NOMO-1 treated with dmso at 0.1 percent for 144 hours (cell line): ENCODE measurements around the gene NACC2.

Source experiments
- DNase-seq: peaks from one replicate; lab custom pipeline; 2025; ENCODE audit not compliant: unreplicated experiment; lab: John Stamatoyannopoulos, UW

The NACC2 gene

GRCh38 chr9:135998410-135999071 is 96.5 kb downstream of the NACC2 start:
- DNase-seq, result no peak

GRCh38 chr9:135998016-135998380 is 97.1 kb downstream of the NACC2 start:
- no peak for DNase-seq

- DNase-seq, result no peak
Measured at GRCh38 chr9:135997090-135998015, 97.7 kb downstream of the NACC2 start.

GRCh38 chr9:135995816-135996215 is 99.3 kb downstream of the NACC2 start:
- no peak for DNase-seq

- no peak for DNase-seq
Measured at GRCh38 chr9:135994501-135995192, 100.4 kb downstream of the NACC2 start.

- no peak for DNase-seq
Measured at GRCh38 chr9:135993765-135994500, 101.2 kb downstream of the NACC2 start.

- DNase-seq, result no peak
Measured at GRCh38 chr9:135993409-135993742, 101.7 kb downstream of the NACC2 start.

GRCh38 chr9:135992486-135993408 is 102.3 kb downstream of the NACC2 start:
- DNase-seq, result peak; percentile 96

GRCh38 chr9:135991771-135992170 is 103.3 kb downstream of the NACC2 start:
- no peak for DNase-seq

- peak; percentile 47 for DNase-seq
Measured at GRCh38 chr9:135990468-135991429, 104.3 kb downstream of the NACC2 start.

GRCh38 chr9:135989722-135990467 is 105.2 kb downstream of the NACC2 start:
- no peak for DNase-seq

- DNase-seq, result no peak
Measured at GRCh38 chr9:135989157-135989556, 105.9 kb downstream of the NACC2 start.

GRCh38 chr9:135988493-135988892 is 106.6 kb downstream of the NACC2 start:
- DNase-seq, result no peak

GRCh38 chr9:135987838-135988404 is 107.2 kb downstream of the NACC2 start:
- no peak for DNase-seq

GRCh38 chr9:135986605-135987004 is 108.5 kb downstream of the NACC2 start:
- DNase-seq, result no peak

- DNase-seq, result no peak
Measured at GRCh38 chr9:135985889-135986288, 109.2 kb downstream of the NACC2 start.

- DNase-seq, result no peak
Measured at GRCh38 chr9:135985459-135985774, 109.7 kb downstream of the NACC2 start.

- no peak for DNase-seq
Measured at GRCh38 chr9:135984072-135984710, 110.9 kb downstream of the NACC2 start.
